HepG2 (cell line): ENCODE data around the gene GPR32.

Source experiments
- BHLHE40 ChIP-seq: IDR thresholded peaks from 2 replicates; pipeline ENCODE4 v1.6.1; 2011; ENCODE audit warnings: low read length, improper control_type of control experiment
- EZH2 ChIP-seq: conservative IDR thresholded peaks from 2 replicates; pipeline ENCODE4 v1.6.1; 2012; ENCODE audit warnings: mild to moderate bottlenecking, low read depth, low read length, moderate library complexity
- GTF2F1 ChIP-seq: fragments of 150-350 bp; IDR thresholded peaks from 2 replicates; pipeline ENCODE4 v1.6.1; 2014; ENCODE audit warnings: low read length
- HDAC6 ChIP-seq: fragments of 200-600 bp; sonication (generic); IDR thresholded peaks from 2 replicates; pipeline ENCODE4 v1.7.0; 2017; ENCODE audit warnings: mild to moderate bottlenecking, antibody characterized with exemption, low read length, low read depth
- POLR2A ChIP-seq, 2 experiments: IDR thresholded peaks; 2 replicates each; pipeline ENCODE4 v1.6.1; 2011; ENCODE audit warnings: low read depth in 2 of 2, low read length in 2 of 2, mild to moderate bottlenecking in 1 of 2, moderate library complexity in 1 of 2; ENCODE audit not compliant: insufficient read depth in 1 of 2
- RAD21 ChIP-seq: fragments of 450-650 bp; formaldehyde crosslinking; IDR thresholded peaks from 2 replicates; pipeline ENCODE4 v1.5.0; 2020; ENCODE audit warnings: mild to moderate bottlenecking
- RFX5 ChIP-seq: IDR thresholded peaks from 2 replicates; pipeline ENCODE4 v1.6.1; 2011; ENCODE audit warnings: low read depth, low read length, improper control_type of control experiment
- YY1 ChIP-seq: IDR thresholded peaks from 2 replicates; pipeline ENCODE4 v1.6.1; 2011; ENCODE audit warnings: low read length, low read depth, moderate library complexity, mild to moderate bottlenecking; ENCODE audit not compliant: insufficient read depth, insufficient replicate concordance
- TF ChIP-seq, protein P1 (sequence below): sonication (generic); formaldehyde crosslinking; IDR thresholded peaks from 2 replicates; pipeline ENCODE4 v1.9.0; 2021; ENCODE audit warnings: missing genetic modification reagents, borderline replicate concordance
- TF ChIP-seq, protein P2 (sequence below): sonication (generic); formaldehyde crosslinking; IDR thresholded peaks from 2 replicates; pipeline ENCODE4 v1.8.0; 2022; ENCODE audit warnings: low read depth, missing genetic modification reagents
- TF ChIP-seq, protein P3 (sequence below): sonication (generic); formaldehyde crosslinking; IDR thresholded peaks from 2 replicates; pipeline ENCODE4 v1.4.0; 2020; ENCODE audit warnings: missing genetic modification reagents
- TF ChIP-seq, protein P4 (sequence below): IDR thresholded peaks from 2 replicates; pipeline ENCODE4 v1.6.1; 2016

DNA sequence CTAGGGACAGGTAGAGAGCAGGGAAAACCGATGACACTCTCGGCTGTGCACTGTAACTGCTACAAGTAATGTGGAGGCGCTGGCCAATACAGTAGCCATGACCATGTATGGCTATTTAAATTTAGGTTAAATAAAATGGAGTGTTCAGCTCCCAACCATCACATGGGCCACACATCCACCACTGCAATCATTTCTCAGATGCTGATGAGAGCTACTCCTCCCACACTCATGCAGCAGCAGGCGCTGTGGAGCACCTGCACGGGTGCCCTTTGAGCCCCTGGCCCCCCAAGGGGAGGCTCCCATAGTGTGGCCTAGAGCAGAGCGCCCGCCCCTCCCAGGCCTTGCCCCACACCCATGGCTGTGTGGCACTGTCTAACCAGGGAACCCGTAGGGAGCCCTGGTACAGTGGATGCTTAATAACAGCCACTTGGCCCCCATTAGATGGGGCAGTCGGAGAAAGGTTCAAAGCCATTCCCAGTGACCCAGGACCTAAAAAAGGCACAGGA, 25.9 kb downstream of the GPR32 start:
- TF ChIP-seq EZH2 (no peak), YY1 (no peak), HDAC6 (no peak), GTF2F1 (no peak), BHLHE40 (no peak), RAD21 (CRISPR knock-in tag) (peak; percentile 15; the same call in 1 of the 2 replicates), RFX5 (no peak), POLR2A (IDR thresholded peaks at IDR 0.05; ENCODE audit: insufficient read depth in 1 of 2, low read depth in 2 of 2, low read length in 2 of 2) (peak; percentile 17 to 56; a peak in 2 of 4 replicates)
- TF ChIP-seq, protein P1, sequence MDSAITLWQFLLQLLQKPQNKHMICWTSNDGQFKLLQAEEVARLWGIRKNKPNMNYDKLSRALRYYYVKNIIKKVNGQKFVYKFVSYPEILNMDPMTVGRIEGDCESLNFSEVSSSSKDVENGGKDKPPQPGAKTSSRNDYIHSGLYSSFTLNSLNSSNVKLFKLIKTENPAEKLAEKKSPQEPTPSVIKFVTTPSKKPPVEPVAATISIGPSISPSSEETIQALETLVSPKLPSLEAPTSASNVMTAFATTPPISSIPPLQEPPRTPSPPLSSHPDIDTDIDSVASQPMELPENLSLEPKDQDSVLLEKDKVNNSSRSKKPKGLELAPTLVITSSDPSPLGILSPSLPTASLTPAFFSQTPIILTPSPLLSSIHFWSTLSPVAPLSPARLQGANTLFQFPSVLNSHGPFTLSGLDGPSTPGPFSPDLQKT (CRISPR knock-in tag) = no peak
- TF ChIP-seq, protein P2, sequence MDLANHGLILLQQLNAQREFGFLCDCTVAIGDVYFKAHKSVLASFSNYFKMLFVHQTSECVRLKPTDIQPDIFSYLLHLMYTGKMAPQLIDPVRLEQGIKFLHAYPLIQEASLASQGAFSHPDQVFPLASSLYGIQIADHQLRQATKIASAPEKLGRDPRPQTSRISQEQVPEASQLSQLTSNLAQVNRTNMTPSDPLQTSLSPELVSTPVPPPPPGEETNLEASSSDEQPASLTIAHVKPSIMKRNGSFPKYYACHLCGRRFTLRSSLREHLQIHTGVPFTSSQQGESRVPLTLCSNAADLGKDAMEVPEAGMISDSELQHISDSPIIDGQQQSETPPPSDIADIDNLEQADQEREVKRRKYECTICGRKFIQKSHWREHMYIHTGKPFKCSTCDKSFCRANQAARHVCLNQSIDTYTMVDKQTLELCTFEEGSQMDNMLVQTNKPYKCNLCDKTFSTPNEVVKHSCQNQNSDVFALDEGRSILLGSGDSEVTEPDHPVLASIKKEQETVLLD (CRISPR knock-in tag) = no peak
- TF ChIP-seq, protein P3, sequence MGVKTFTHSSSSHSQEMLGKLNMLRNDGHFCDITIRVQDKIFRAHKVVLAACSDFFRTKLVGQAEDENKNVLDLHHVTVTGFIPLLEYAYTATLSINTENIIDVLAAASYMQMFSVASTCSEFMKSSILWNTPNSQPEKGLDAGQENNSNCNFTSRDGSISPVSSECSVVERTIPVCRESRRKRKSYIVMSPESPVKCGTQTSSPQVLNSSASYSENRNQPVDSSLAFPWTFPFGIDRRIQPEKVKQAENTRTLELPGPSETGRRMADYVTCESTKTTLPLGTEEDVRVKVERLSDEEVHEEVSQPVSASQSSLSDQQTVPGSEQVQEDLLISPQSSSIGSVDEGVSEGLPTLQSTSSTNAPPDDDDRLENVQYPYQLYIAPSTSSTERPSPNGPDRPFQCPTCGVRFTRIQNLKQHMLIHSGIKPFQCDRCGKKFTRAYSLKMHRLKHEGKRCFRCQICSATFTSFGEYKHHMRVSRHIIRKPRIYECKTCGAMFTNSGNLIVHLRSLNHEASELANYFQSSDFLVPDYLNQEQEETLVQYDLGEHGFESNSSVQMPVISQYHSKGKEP = no peak
- TF ChIP-seq, protein P4, sequence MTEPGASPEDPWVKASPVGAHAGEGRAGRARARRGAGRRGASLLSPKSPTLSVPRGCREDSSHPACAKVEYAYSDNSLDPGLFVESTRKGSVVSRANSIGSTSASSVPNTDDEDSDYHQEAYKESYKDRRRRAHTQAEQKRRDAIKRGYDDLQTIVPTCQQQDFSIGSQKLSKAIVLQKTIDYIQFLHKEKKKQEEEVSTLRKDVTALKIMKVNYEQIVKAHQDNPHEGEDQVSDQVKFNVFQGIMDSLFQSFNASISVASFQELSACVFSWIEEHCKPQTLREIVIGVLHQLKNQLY = no peak
